HCT116 (cell line): ENCODE results near the gene SDK1. TPM values are rescaled to one million over a fixed set of nuclear protein-coding genes. Genes with fewer than 3 reads are reported as not detected.

Experiments
- ATAC-seq: fragments of 200-7000 bp; cut with Tn5 transposase; 2 replicates; pipeline ENCODE4 v1.9.1; 2020; ENCODE audit warnings: mild to moderate bottlenecking, moderate library complexity
- BruUV-seq: library from RNA; stranded (reverse); fragments of 400-500 nt; replicated peaks from 2 replicates; lab custom pipeline; 2021; lab: Mats Ljungman, UMichigan
- CTCF ChIA-PET: fragments of 300-600 bp; sonication (Branson Sonifier 250); formaldehyde crosslinking; loops from one replicate; lab custom pipeline; 2021; ENCODE audit warnings: antibody characterized with exemption; lab: Charles Lee
- POLR2A ChIA-PET: fragments of 300-600, 350-600 bp; sonication (Branson Sonifier 250); formaldehyde crosslinking; loops from one replicate; lab custom pipeline; 2021; ENCODE audit warnings: antibody characterized with exemption; lab: Charles Lee
- RAD21 ChIA-PET, 2 experiments: fragments of 300-600 bp; sonication (Branson Sonifier 250); formaldehyde crosslinking; loops; one replicate each; lab custom pipeline; 2023; ENCODE audit warnings: low total read pairs in 2 of 2; ENCODE audit not compliant: uncharacterized antibody in 2 of 2, unreplicated experiment in 2 of 2, low non-redundant PET in 1 of 2; lab: Charles Lee
- DNase-seq: peaks from one replicate; pipeline ENCODE4 v3.0.0-alpha.2; 2010; ENCODE audit warnings: low read depth, low spot score
- H2AFZ ChIP-seq: fragments of 200-600 bp; shearing (Covaris generic), sonication (generic); 2 replicates; pipeline ENCODE4 v1.6.1; 2017; ENCODE audit warnings: low read depth, mixed run types, mixed read lengths, antibody characterized with exemption, low read length; ENCODE audit not compliant: poor library complexity, severe bottlenecking
- H3K27ac ChIP-seq: 2 replicates; pipeline ENCODE4 v1.5.1; 2012; ENCODE audit warnings: low read depth, low read length
- H3K27me3 ChIP-seq: fragments of 200-600 bp; sonication (generic); 2 replicates; pipeline ENCODE4 v1.6.1; 2016; ENCODE audit warnings: mixed run types, low read length, mixed read lengths; ENCODE audit not compliant: insufficient read depth
- H3K36me3 ChIP-seq, 2 experiments: fragments of 200-500 bp in 1 of 2; fragments of 200-600 bp in 1 of 2; sonication (Bioruptor generic) in 1 of 2; sonication (generic) in 1 of 2; 2 replicates each; pipeline versions ENCODE4 v1.5.1 to v1.6.1; 2014 to 2016; ENCODE audit warnings: low read length in 2 of 2, inconsistent platforms in 1 of 2, mixed read lengths in 1 of 2, mixed run types in 1 of 2; ENCODE audit not compliant: insufficient read depth in 2 of 2, control insufficient read depth in 1 of 2
- H3K4me1 ChIP-seq, 2 experiments: fragments of 200-600 bp in 1 of 2; sonication (generic) in 1 of 2; 2 replicates each; pipeline versions ENCODE4 v1.5.1 to v1.6.1; 2012 to 2017; ENCODE audit warnings: low read length in 2 of 2, inconsistent platforms in 1 of 2, mild to moderate bottlenecking in 1 of 2, mixed read lengths in 1 of 2, mixed run types in 1 of 2, moderate library complexity in 1 of 2; ENCODE audit not compliant: insufficient read depth in 2 of 2, control insufficient read depth in 1 of 2
- H3K4me2 ChIP-seq: fragments of 200-600 bp; sonication (generic); 2 replicates; pipeline ENCODE4 v1.6.1; 2017; ENCODE audit warnings: mixed run types, low read length, mixed read lengths
- H3K4me3 ChIP-seq, 2 experiments: fragments of 200-600 bp in 1 of 2; sonication (generic) in 1 of 2; replicated peaks in 1 of 2; 2 replicates each; pipeline ENCODE4 v1.5.1; 2011 to 2016; ENCODE audit warnings: low read length in 2 of 2, control low read depth in 1 of 2, low read depth in 1 of 2, mild to moderate bottlenecking in 1 of 2, mixed read lengths in 1 of 2, mixed run types in 1 of 2
- H3K79me2 ChIP-seq: fragments of 200-600 bp; sonication (generic); 2 replicates; pipeline ENCODE4 v1.6.1; 2017; ENCODE audit warnings: mild to moderate bottlenecking, mixed run types, low read length, moderate library complexity, mixed read lengths; ENCODE audit not compliant: insufficient read depth
- H3K9ac ChIP-seq: fragments of 200-600 bp; sonication (generic); 2 replicates; pipeline ENCODE4 v1.6.1; 2016; ENCODE audit warnings: low read length, mixed read lengths
- H3K9me2 ChIP-seq: fragments of 200-600 bp; sonication (generic), shearing (Covaris generic); 2 replicates; pipeline ENCODE4 v1.6.1; 2017; ENCODE audit warnings: mixed run types, mild to moderate bottlenecking, moderate library complexity; ENCODE audit not compliant: insufficient read depth
- H3K9me3 ChIP-seq, 2 experiments: fragments of 200-500 bp in 1 of 2; fragments of 200-600 bp in 1 of 2; sonication (Bioruptor generic) in 1 of 2; sonication (generic) in 1 of 2; 2 replicates each; pipeline ENCODE4 v1.6.1; 2014 to 2017; ENCODE audit warnings: low read length in 2 of 2, mixed read lengths in 2 of 2, inconsistent platforms in 1 of 2, low read depth in 1 of 2, mild to moderate bottlenecking in 1 of 2, mixed run types in 1 of 2, moderate library complexity in 1 of 2; ENCODE audit not compliant: control insufficient read depth in 1 of 2, insufficient read depth in 1 of 2
- H4K20me1 ChIP-seq: fragments of 200-600 bp; sonication (generic), shearing (Covaris generic); 2 replicates; pipeline ENCODE4 v1.6.1; 2017; ENCODE audit warnings: mixed run types, mild to moderate bottlenecking, moderate library complexity; ENCODE audit not compliant: insufficient read depth
- ATF3 ChIP-seq: IDR thresholded peaks from 2 replicates; pipeline ENCODE4 v1.6.1; 2012
- CBX3 ChIP-seq: IDR thresholded peaks from 2 replicates; pipeline ENCODE4 v1.6.1; 2012; ENCODE audit warnings: low read depth
- CTCF ChIP-seq, 3 experiments: fragments of 200-600 bp in 1 of 3; sonication (generic) in 1 of 3; IDR thresholded peaks in 2 of 3; conservative IDR thresholded peaks in 1 of 3; 2 replicates each; pipeline ENCODE4 v1.5.1; 2012 to 2017; ENCODE audit warnings: low read depth in 2 of 3, low read length in 2 of 3, antibody characterized with exemption in 1 of 3, borderline replicate concordance in 1 of 3, control low read depth in 1 of 3, mild to moderate bottlenecking in 1 of 3, mixed read lengths in 1 of 3, mixed run types in 1 of 3, moderate library complexity in 1 of 3; ENCODE audit not compliant: insufficient read depth in 1 of 3
- EGR1 ChIP-seq: IDR thresholded peaks from 2 replicates; pipeline ENCODE4 v1.6.1; 2012; ENCODE audit warnings: low read depth
- EZH2 ChIP-seq: fragments of 200-600 bp; sonication (generic); IDR thresholded peaks from 2 replicates; pipeline ENCODE4 v1.6.1; 2017; ENCODE audit warnings: antibody characterized with exemption, mixed run types
- JUND ChIP-seq: IDR thresholded peaks from 2 replicates; pipeline ENCODE4 v1.6.1; 2012
- MAX ChIP-seq: IDR thresholded peaks from 2 replicates; pipeline ENCODE4 v1.6.1; 2012
- POLR2AphosphoS5 ChIP-seq: IDR thresholded peaks from 2 replicates; pipeline ENCODE4 v1.6.1; 2011; ENCODE audit warnings: mild to moderate bottlenecking, low read depth, low read length, moderate library complexity
- RAD21 ChIP-seq: IDR thresholded peaks from 2 replicates; pipeline ENCODE4 v1.6.1; 2012; ENCODE audit warnings: low read depth, mild to moderate bottlenecking
- REST ChIP-seq: IDR thresholded peaks from 2 replicates; pipeline ENCODE4 v1.6.1; 2012; ENCODE audit warnings: low read depth
- SIN3A ChIP-seq: IDR thresholded peaks from 2 replicates; pipeline ENCODE4 v1.6.1; 2012; ENCODE audit warnings: low read depth
- SP1 ChIP-seq: IDR thresholded peaks from 2 replicates; pipeline ENCODE4 v1.6.1; 2012; ENCODE audit warnings: low read depth
- YY1 ChIP-seq: IDR thresholded peaks from 2 replicates; pipeline ENCODE4 v1.6.1; 2011; ENCODE audit warnings: low read length, low read depth, moderate library complexity, mild to moderate bottlenecking; ENCODE audit not compliant: insufficient replicate concordance; ENCODE audit errors: extremely low read depth
- ZBTB33 ChIP-seq: IDR thresholded peaks from 2 replicates; pipeline ENCODE4 v1.6.1; 2011; ENCODE audit warnings: mild to moderate bottlenecking, low read length, moderate library complexity; ENCODE audit not compliant: insufficient replicate concordance; ENCODE audit errors: extremely low read depth
- ZFX ChIP-seq: fragments of 450-650 bp; IDR thresholded peaks from 2 replicates; pipeline ENCODE4 v1.6.1; 2017
- intact Hi-C: fragments of 100-400 bp; cut with micrococcal nuclease; formaldehyde crosslinking; loops from 2 replicates; pipeline ENCODE4 v1.10.0; 2022
- total RNA-seq: library from RNA; stranded (reverse); gene quantifications from one replicate; pipeline ENCODE4 v1.2.1, GENCODE V29; 2021; ENCODE audit not compliant: unreplicated experiment

SDK1 gene
- total RNA-seq, 1 experiment from 2014 or later: 0.05 TPM

GRCh38 chr7:3991731-3992231 is 690.7 kb downstream of the SDK1 start (continued):
- TF ChIP-seq EZH2 (no peak), RAD21 (no peak), ZFX (no peak), ZBTB33 (no peak)

GRCh38 chr7:3992841-3993240 is 691.8 kb downstream of the SDK1 start:
- H3K27me3 ChIP-seq: 0 out of 2 replicates have a peak, but pooled peaks cover 5% of the 10 kb centered on the region
- H4K20me1 ChIP-seq: no peaks in the 10 kb centered on the region
- ATAC-seq (no peak), DNase-seq (no peak)
- H3K79me2 ChIP-seq: no peaks in the 10 kb centered on the region
- no peak overlapping the region for H3K9ac ChIP-seq
- no peak overlapping the region for H3K4me2 ChIP-seq
- CTCF ChIA-PET: no interaction called here
- H2AFZ ChIP-seq: no peak overlapping the region
- RAD21 ChIA-PET: no interaction called here
- intact Hi-C loops: no loop called here
- H3K9me2 ChIP-seq: no peaks in the 10 kb centered on the region
- no peak overlapping the region for H3K27ac ChIP-seq
- no peaks in the 10 kb centered on the region for H3K4me1 ChIP-seq
- POLR2A ChIA-PET: no interaction called here
- no peaks in the 10 kb centered on the region for H3K9me3 ChIP-seq
- no TSS peak for BruUV-seq
- no peak overlapping the region for H3K4me3 ChIP-seq
- no peaks in the 10 kb centered on the region for H3K36me3 ChIP-seq
- TF ChIP-seq CTCF (IDR thresholded peaks at IDR 0.05 in 2 of 3, conservative IDR thresholded peaks at IDR 0.05 in 1 of 3; ENCODE audit: borderline replicate concordance in 1 of 3, insufficient read depth in 1 of 3, low read depth in 2 of 3, low read length in 2 of 3) (no peak), RAD21 (no peak), YY1 (no peak), ZBTB33 (no peak), ATF3 (no peak), EZH2 (no peak), JUND (no peak), POLR2AphosphoS5 (no peak), SP1 (no peak), CBX3 (no peak), EGR1 (no peak), MAX (no peak), SIN3A (no peak), REST (no peak)
